OCI-LY3 (cell line): ENCODE data around the gene RNF227.

ENCODE experiments used
- H2AFZ ChIP-seq: fragments of 200-600, 300-600 bp; shearing (Covaris generic); 2 replicates; pipeline ENCODE4 v1.6.0; 2014; ENCODE audit warnings: antibody characterized with exemption, low read depth, low read length
- H3K27ac ChIP-seq: fragments of 200-600, 300-600 bp; sonication (generic); 2 replicates; pipeline ENCODE4 v1.5.1; 2014; ENCODE audit warnings: mild to moderate bottlenecking, low read length, moderate library complexity, mixed read lengths
- H3K27me3 ChIP-seq: fragments of 200-600, 300-600 bp; sonication (generic); 2 replicates; pipeline ENCODE4 v1.6.1; 2014; ENCODE audit warnings: low read depth, low read length, mixed read lengths
- H3K36me3 ChIP-seq: fragments of 200-600, 300-600 bp; sonication (generic); replicated peaks from 2 replicates; pipeline ENCODE3; 2014; ENCODE audit warnings: low read depth, low read length, mixed read lengths
- H3K4me1 ChIP-seq: fragments of 300-600, 200-600 bp; sonication (generic); 2 replicates; pipeline ENCODE4 v1.6.1; 2014; ENCODE audit warnings: low read length, mixed read lengths
- H3K4me2 ChIP-seq: fragments of 200-600, 300-600 bp; sonication (generic); 2 replicates; pipeline ENCODE4 v1.6.1; 2014; ENCODE audit warnings: low read length, mixed read lengths
- H3K4me3 ChIP-seq: fragments of 300-600, 200-600 bp; sonication (generic); 2 replicates; pipeline ENCODE4 v1.5.1; 2014; ENCODE audit warnings: antibody characterized with exemption, mild to moderate bottlenecking, low read length, moderate library complexity
- H3K79me2 ChIP-seq: fragments of 300-600, 200-600 bp; shearing (Covaris generic); 2 replicates; pipeline ENCODE4 v1.6.1; 2014; ENCODE audit warnings: mild to moderate bottlenecking, low read length, mixed read lengths
- H3K9ac ChIP-seq: fragments of 300-600, 200-600 bp; shearing (Covaris generic); 2 replicates; pipeline ENCODE4 v1.6.0; 2014; ENCODE audit warnings: mild to moderate bottlenecking, low read length, moderate library complexity
- H3K9me3 ChIP-seq: fragments of 200-600, 300-600 bp; shearing (Covaris generic); 2 replicates; pipeline ENCODE4 v1.6.1; 2014; ENCODE audit warnings: low read length, mixed read lengths; ENCODE audit not compliant: insufficient read depth
- H4K20me1 ChIP-seq: fragments of 200-600, 300-600 bp; sonication (generic); 2 replicates; pipeline ENCODE4 v1.6.1; 2016; ENCODE audit warnings: low read length, mixed read lengths; ENCODE audit not compliant: insufficient read depth
- EZH2phosphoT487 ChIP-seq: fragments of 200-600 bp; shearing (Covaris generic); IDR thresholded peaks from 2 replicates; pipeline ENCODE4 v1.6.1; 2018; ENCODE audit warnings: antibody characterized with exemption, mixed run types, low read depth
- TF ChIP-seq, protein P1 (sequence below): fragments of 200-600, 300-600 bp; sonication (generic); IDR thresholded peaks from 2 replicates; pipeline ENCODE4 v1.5.1; 2014; ENCODE audit warnings: antibody characterized with exemption, low read length, low read depth

Gene RNF227

DNA sequence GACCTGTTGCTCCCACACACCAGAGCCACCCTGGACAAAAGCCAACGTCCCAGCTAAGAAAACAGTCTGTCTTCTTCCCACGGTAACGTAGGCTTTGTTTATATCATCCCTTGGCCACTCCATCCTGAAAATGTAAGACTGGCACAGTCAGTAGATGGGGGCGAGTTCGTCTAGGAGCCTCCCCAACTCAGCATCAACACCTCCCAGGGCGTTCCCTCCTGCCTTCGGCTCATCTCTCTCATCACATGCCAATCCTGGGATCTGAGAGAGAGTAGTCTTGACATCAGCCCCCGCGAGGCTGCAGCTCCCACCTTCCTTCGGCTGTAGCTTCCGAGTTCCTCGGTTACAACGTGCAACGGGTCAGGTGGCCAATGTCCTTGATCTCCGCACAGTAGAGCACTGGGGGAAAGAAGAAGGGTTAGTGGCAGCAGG lies 894 bp downstream of the RNF227 start:
- Histone ChIP-seq H3K27ac (peak overlapping the region; percentile 72; the same call in 1 of the 2 replicates), H4K20me1 (no peaks in the 10 kb centered on the region), H3K9ac (peak overlapping the region; percentile 73), H3K79me2 (no peaks in the 10 kb centered on the region), H3K36me3 (peaks cover 2% of the 10 kb centered on the region), H3K9me3 (no peaks in the 10 kb centered on the region), H3K4me2 (peak overlapping the region; percentile 100), H3K4me3 (peak overlapping the region; percentile 97), H2AFZ (peak overlapping the region; percentile 91), H3K4me1 (peaks cover 9% of the 10 kb centered on the region; the same call in 1 of the 2 replicates), H3K27me3 (no peaks in the 10 kb centered on the region)
- TF ChIP-seq, protein P1, sequence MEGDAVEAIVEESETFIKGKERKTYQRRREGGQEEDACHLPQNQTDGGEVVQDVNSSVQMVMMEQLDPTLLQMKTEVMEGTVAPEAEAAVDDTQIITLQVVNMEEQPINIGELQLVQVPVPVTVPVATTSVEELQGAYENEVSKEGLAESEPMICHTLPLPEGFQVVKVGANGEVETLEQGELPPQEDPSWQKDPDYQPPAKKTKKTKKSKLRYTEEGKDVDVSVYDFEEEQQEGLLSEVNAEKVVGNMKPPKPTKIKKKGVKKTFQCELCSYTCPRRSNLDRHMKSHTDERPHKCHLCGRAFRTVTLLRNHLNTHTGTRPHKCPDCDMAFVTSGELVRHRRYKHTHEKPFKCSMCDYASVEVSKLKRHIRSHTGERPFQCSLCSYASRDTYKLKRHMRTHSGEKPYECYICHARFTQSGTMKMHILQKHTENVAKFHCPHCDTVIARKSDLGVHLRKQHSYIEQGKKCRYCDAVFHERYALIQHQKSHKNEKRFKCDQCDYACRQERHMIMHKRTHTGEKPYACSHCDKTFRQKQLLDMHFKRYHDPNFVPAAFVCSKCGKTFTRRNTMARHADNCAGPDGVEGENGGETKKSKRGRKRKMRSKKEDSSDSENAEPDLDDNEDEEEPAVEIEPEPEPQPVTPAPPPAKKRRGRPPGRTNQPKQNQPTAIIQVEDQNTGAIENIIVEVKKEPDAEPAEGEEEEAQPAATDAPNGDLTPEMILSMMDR: no peak
- no peak for TF ChIP-seq EZH2phosphoT487

DNA sequence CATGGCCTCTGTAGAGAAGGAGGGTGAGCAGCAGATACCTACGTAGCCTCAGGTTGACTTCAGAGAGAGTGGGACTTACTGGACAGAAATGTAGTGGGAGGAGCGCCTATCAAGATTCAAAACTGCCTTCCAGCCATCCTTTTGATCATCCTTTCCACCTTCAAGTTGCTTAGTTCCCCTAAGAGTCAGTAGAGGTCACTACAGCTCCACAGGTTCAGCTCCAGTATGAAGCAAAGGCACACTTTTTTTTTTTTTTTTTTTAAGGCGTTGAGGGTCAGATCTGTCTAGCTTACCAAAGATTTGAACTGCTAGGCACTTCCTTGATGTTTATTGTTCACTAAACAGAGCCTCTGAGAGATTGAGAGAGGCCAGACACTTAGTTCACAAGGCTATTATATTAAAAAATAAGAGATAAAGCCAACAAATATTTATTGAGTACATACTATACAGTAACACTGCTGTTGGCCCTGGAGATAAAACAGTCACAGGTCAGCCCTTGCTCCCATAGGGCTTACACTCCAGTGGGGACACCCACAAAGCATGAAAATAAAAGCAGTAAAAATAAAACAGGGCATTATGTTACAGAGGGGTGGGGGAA lies 3.1 kb downstream of the RNF227 start:
- H3K9me3 ChIP-seq: no peaks in the 10 kb centered on the region
- H3K4me2 ChIP-seq: no peak overlapping the region
- no peak overlapping the region for H3K4me3 ChIP-seq
- H4K20me1 ChIP-seq: no peaks in the 10 kb centered on the region
- H3K79me2 ChIP-seq: no peaks in the 10 kb centered on the region
- H2AFZ ChIP-seq: no peak overlapping the region
- no peak overlapping the region for H3K9ac ChIP-seq
- peaks cover 2% of the 10 kb centered on the region for H3K36me3 ChIP-seq
- no peaks in the 10 kb centered on the region for H3K27me3 ChIP-seq
- TF ChIP-seq, protein P1: peak; percentile 59
- no peak for TF ChIP-seq EZH2phosphoT487
- peaks cover 9% of the 10 kb centered on the region; the same call in 1 of the 2 replicates for H3K4me1 ChIP-seq
- no peak overlapping the region for H3K27ac ChIP-seq

DNA sequence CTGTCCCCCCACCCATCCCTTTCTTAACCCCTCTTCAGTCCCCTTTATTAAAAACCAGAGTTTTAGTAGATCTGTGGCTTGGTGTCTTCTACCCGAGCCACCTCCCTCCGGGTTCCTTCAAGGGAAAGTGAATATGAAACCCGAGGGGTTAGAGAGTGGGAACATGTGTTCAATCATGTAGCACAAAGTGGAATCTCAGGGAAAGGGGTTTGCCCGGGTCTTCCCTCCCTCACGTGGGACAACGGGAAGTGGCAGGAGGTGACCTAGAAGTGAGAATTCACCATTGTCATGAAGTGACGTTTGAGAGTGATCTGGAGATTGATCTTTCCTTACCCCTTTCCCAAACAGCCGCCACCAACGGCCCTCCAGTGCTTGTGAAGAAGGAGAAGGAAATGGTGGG lies 5.0 kb downstream of the RNF227 start:
- Histone ChIP-seq H3K36me3 (peaks cover 2% of the 10 kb centered on the region), H3K27me3 (no peaks in the 10 kb centered on the region), H3K9ac (no peak overlapping the region), H2AFZ (no peak overlapping the region), H3K4me2 (no peak overlapping the region), H3K9me3 (no peaks in the 10 kb centered on the region), H4K20me1 (no peaks in the 10 kb centered on the region), H3K4me1 (peaks cover 8% of the 10 kb centered on the region; the same call in 1 of the 2 replicates), H3K27ac (no peak overlapping the region), H3K79me2 (no peaks in the 10 kb centered on the region), H3K4me3 (no peak overlapping the region)
- TF ChIP-seq, protein P1: no peak

DNA sequence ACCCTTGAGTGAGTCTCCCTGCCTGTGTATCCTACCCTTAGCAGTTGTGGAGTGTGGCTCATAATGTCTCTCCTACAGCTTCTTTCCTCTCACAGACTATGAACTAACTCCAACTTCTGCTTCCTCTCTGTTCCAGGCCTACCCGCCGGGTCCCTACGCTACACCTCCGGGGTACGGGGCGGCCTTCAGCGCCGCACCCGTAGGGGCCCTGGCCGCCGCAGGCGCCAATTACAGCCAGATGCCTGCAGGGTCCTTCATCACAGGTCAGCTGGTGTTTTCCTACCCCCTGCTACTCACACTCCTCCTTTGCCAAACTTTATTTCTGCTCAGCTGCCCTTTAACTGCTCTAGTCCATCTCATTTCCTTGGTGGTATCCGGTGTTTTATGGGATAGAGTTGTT lies 5.4 kb downstream of the RNF227 start:
- no peaks in the 10 kb centered on the region for H4K20me1 ChIP-seq
- H3K9me3 ChIP-seq: no peaks in the 10 kb centered on the region
- no peak overlapping the region for H3K4me2 ChIP-seq
- no peak overlapping the region for H3K4me3 ChIP-seq
- H3K27ac ChIP-seq: no peak overlapping the region
- no peak overlapping the region for H2AFZ ChIP-seq
- peaks cover 2% of the 10 kb centered on the region for H3K36me3 ChIP-seq
- peaks cover 7% of the 10 kb centered on the region; the same call in 1 of the 2 replicates for H3K4me1 ChIP-seq
- H3K9ac ChIP-seq: no peak overlapping the region
- no peaks in the 10 kb centered on the region for H3K79me2 ChIP-seq
- H3K27me3 ChIP-seq: no peaks in the 10 kb centered on the region
- TF ChIP-seq, protein P1: no peak
- TF ChIP-seq EZH2phosphoT487: no peak
